Measurements from ENCODE around the gene HNRNPL. TPM values are rescaled to one million over a fixed set of nuclear protein-coding genes. Genes with fewer than 3 reads are reported as not detected.
"Not testable (repeated sequence)": the region's sequence is repeated elsewhere in the genome, so short reads cannot be mapped to it uniquely, and the experiment has no call there.

The HNRNPL gene
- total RNA-seq, 3 donors from 2014 or later (not counting 1 experiment from before 2014, with no cell fraction given) = 636 to 800 (median 702) TPM

- Histone ChIP-seq H3K9me3 (ENCODE audit: control insufficient read depth, insufficient read depth, low read length) (no peaks in the 10 kb centered on the region), H3K36me3 (ENCODE audit: control insufficient read depth, insufficient read depth, low read length) (peaks cover 17% of the 10 kb centered on the region), H3K4me3 (ENCODE audit: low read length) (no peak overlapping the region), H3K27ac (ENCODE audit: low read length) (no peak overlapping the region), H3K4me1 (ENCODE audit: control insufficient read depth, insufficient read depth, low read length) (peaks cover 16% of the 10 kb centered on the region), H3K27me3 (ENCODE audit: control insufficient read depth, insufficient read depth, low read length) (no peaks in the 10 kb centered on the region)
- Mint-ChIP-seq H3K36me3 (no peaks in the 10 kb centered on the region), H3K27me3 (ENCODE audit: low read depth in 2 of 2) (no peaks in the 10 kb centered on the region), H3K4me1 (peaks cover 14 to 22% of the 10 kb centered on the region in 2 donors), H3K27ac (peak overlapping the region; percentile 93 to 95), H3K4me3 (peak overlapping the region; percentile 97), H3K9me3 (no peaks in the 10 kb centered on the region)
- ATAC-seq = no peak
- intact Hi-C loops (cut with micrococcal nuclease) = loop anchor here (2.0 to 5.0 kb wide), 2 partner anchors 67 to 101 kb away; partner anchors contain the start of genes MRPS12, NFKBIB, SARS2 and SIRT2
- no peak for DNase-seq
- TF ChIP-seq CTCF (IDR thresholded peaks at IDR 0.05) = no peak
- 89% methylated on average over 3 of the region's 4 CpGs for whole genome bisulfite sequencing (ENCODE audit: insufficient coverage)
Observed at GRCh38 chr19:38830039-38830733, 19.6 kb downstream of the HNRNPL start.

GRCh38 chr19:38829203-38829602 is 20.6 kb downstream of the HNRNPL start:
- H3K27me3 Mint-ChIP-seq (ENCODE audit: low read depth in 2 of 2); intact Hi-C loops (cut with micrococcal nuclease); H3K9me3 Mint-ChIP-seq; H3K27ac Mint-ChIP-seq; DNase-seq; H3K4me3 Mint-ChIP-seq; H3K36me3 Mint-ChIP-seq; ATAC-seq; H3K9me3 ChIP-seq (ENCODE audit: control insufficient read depth, insufficient read depth, low read length); H3K4me3 ChIP-seq (ENCODE audit: low read length); H3K27ac ChIP-seq (ENCODE audit: low read length); H3K27me3 ChIP-seq (ENCODE audit: control insufficient read depth, insufficient read depth, low read length): not testable (repeated sequence)
- 94% methylated on average over 6 of the region's 7 CpGs for WGBS (ENCODE audit: insufficient coverage)
- H3K4me1 ChIP-seq (ENCODE audit: control insufficient read depth, insufficient read depth, low read length) = peaks cover 16% of the 10 kb centered on the region
- peaks cover 22 to 27% of the 10 kb centered on the region in 2 donors for H3K4me1 Mint-ChIP-seq
- peaks cover 17% of the 10 kb centered on the region for H3K36me3 ChIP-seq (ENCODE audit: control insufficient read depth, insufficient read depth, low read length)

GRCh38 chr19:38826856-38827551 is 22.8 kb downstream of the HNRNPL start:
- Histone ChIP-seq H3K36me3 (ENCODE audit: control insufficient read depth, insufficient read depth, low read length) (peaks cover 19% of the 10 kb centered on the region), H3K27me3 (ENCODE audit: control insufficient read depth, insufficient read depth, low read length) (no peaks in the 10 kb centered on the region), H3K9me3 (ENCODE audit: control insufficient read depth, insufficient read depth, low read length) (no peaks in the 10 kb centered on the region), H3K27ac (ENCODE audit: low read length) (no peak overlapping the region), H3K4me3 (ENCODE audit: low read length) (no peak overlapping the region), H3K4me1 (ENCODE audit: control insufficient read depth, insufficient read depth, low read length) (peaks cover 11% of the 10 kb centered on the region)
- TF ChIP-seq CTCF (IDR thresholded peaks at IDR 0.05) = no peak
- WGBS (ENCODE audit: insufficient coverage) = 98% methylated on average over 6 of the region's 6 CpGs
- no peaks in the 10 kb centered on the region for H3K27me3 Mint-ChIP-seq (ENCODE audit: low read depth in 2 of 2)
- H3K9me3 Mint-ChIP-seq = no peaks in the 10 kb centered on the region
- no peak for DNase-seq
- intact Hi-C loops (cut with micrococcal nuclease) = no loop called here
- no peaks in the 10 kb centered on the region for H3K36me3 Mint-ChIP-seq
- H3K4me3 Mint-ChIP-seq = no peak overlapping the region
- ATAC-seq = no peak
- H3K27ac Mint-ChIP-seq = peak overlapping the region in 1 of 2 donors; percentile 31
- peaks cover 28 to 36% of the 10 kb centered on the region in 2 donors for H3K4me1 Mint-ChIP-seq

GRCh38 chr19:38825936-38826335 is 23.9 kb downstream of the HNRNPL start:
- H3K9me3 Mint-ChIP-seq; H3K27ac Mint-ChIP-seq; H3K27me3 Mint-ChIP-seq (ENCODE audit: low read depth in 2 of 2); H3K9me3 ChIP-seq (ENCODE audit: control insufficient read depth, insufficient read depth, low read length); H3K4me1 ChIP-seq (ENCODE audit: control insufficient read depth, insufficient read depth, low read length); H3K27me3 ChIP-seq (ENCODE audit: control insufficient read depth, insufficient read depth, low read length); H3K4me3 ChIP-seq (ENCODE audit: low read length); H3K36me3 Mint-ChIP-seq; ATAC-seq; DNase-seq; H3K4me3 Mint-ChIP-seq; intact Hi-C loops (cut with micrococcal nuclease); H3K27ac ChIP-seq (ENCODE audit: low read length): not testable (repeated sequence)
- H3K4me1 Mint-ChIP-seq = peaks cover 19 to 28% of the 10 kb centered on the region in 2 donors
- H3K36me3 ChIP-seq (ENCODE audit: control insufficient read depth, insufficient read depth, low read length) = peaks cover 19% of the 10 kb centered on the region
- 93% methylated on average over 7 of the region's 7 CpGs for WGBS (ENCODE audit: insufficient coverage)

GRCh38 chr19:38821230-38821825 is 28.5 kb downstream of the HNRNPL start:
- H3K4me3 ChIP-seq (ENCODE audit: low read length); DNase-seq; H3K36me3 Mint-ChIP-seq; H3K27ac ChIP-seq (ENCODE audit: low read length); intact Hi-C loops (cut with micrococcal nuclease); ATAC-seq; H3K9me3 ChIP-seq (ENCODE audit: control insufficient read depth, insufficient read depth, low read length); H3K4me3 Mint-ChIP-seq; H3K27me3 ChIP-seq (ENCODE audit: control insufficient read depth, insufficient read depth, low read length); H3K27ac Mint-ChIP-seq; H3K27me3 Mint-ChIP-seq (ENCODE audit: low read depth in 2 of 2); H3K9me3 Mint-ChIP-seq; H3K4me1 ChIP-seq (ENCODE audit: control insufficient read depth, insufficient read depth, low read length): not testable (repeated sequence)
- H3K4me1 Mint-ChIP-seq = peaks cover 21 to 28% of the 10 kb centered on the region in 2 donors
- peaks cover 21% of the 10 kb centered on the region for H3K36me3 ChIP-seq (ENCODE audit: control insufficient read depth, insufficient read depth, low read length)
- 97% methylated on average over 29 of the region's 29 CpGs for WGBS (ENCODE audit: insufficient coverage)
